AG10803 (cell line): ENCODE measurements around the gene ITGA4.

Source experiments
- DNase-seq: peaks from one replicate; pipeline ENCODE4 v3.0.0; 2010; ENCODE audit warnings: low read depth
- H3K4me3 ChIP-seq: 2 replicates; pipeline ENCODE4 v1.5.1; 2011; ENCODE audit warnings: mild to moderate bottlenecking, low read length, control low read depth
- CTCF ChIP-seq: conservative IDR thresholded peaks from 2 replicates; pipeline ENCODE4 v1.5.1; 2011; ENCODE audit warnings: mild to moderate bottlenecking, low read length, control low read depth, inconsistent platforms

ITGA4 gene

GRCh38 chr2:181527058-181527457 lies 69.9 kb downstream of the ITGA4 start:
- H3K4me3 ChIP-seq: no peak overlapping the region
- no peak for TF ChIP-seq CTCF
- no peak for DNase-seq

GRCh38 chr2:181528441-181528840 lies 71.3 kb downstream of the ITGA4 start:
- no peak for DNase-seq
- TF ChIP-seq CTCF: no peak
- H3K4me3 ChIP-seq: no peak overlapping the region

- H3K4me3 ChIP-seq: no peak overlapping the region
- DNase-seq: no peak
- no peak for TF ChIP-seq CTCF
Observed at GRCh38 chr2:181536730-181537129, 79.5 kb downstream of the ITGA4 start.

- DNase-seq: no peak
- H3K4me3 ChIP-seq: no peak overlapping the region
- no peak for TF ChIP-seq CTCF
Observed at GRCh38 chr2:181540421-181540820, 83.2 kb downstream of the ITGA4 start.

- no peak for TF ChIP-seq CTCF
- DNase-seq: no peak
- no peak overlapping the region for H3K4me3 ChIP-seq
Observed at GRCh38 chr2:181542170-181542569, 85.0 kb downstream of the ITGA4 start.

- TF ChIP-seq CTCF: no peak
- no peak for DNase-seq
Observed at GRCh38 chr2:181546086-181546485, 88.9 kb downstream of the ITGA4 start.

GRCh38 chr2:181552808-181553207 lies 95.6 kb downstream of the ITGA4 start:
- no peak for TF ChIP-seq CTCF
- H3K4me3 ChIP-seq: no peak overlapping the region
- no peak for DNase-seq

More at GRCh38 chr2:181546086-181546485, 88.9 kb downstream of the ITGA4 start:
- no peak overlapping the region for H3K4me3 ChIP-seq
